IMR-90 (cell line): ENCODE results near the gene SVIL. TPM values are rescaled to one million over a fixed set of nuclear protein-coding genes. Genes with fewer than 3 reads are reported as not detected.
A peak's percentile ranks its signal among the peaks of the same experiment; 100 is the strongest.

Experiments used
- ATAC-seq: fragments of 200-7000 bp; cut with Tn5 transposase; 2 replicates; pipeline ENCODE4 v1.9.1; 2020; ENCODE audit warnings: low read depth, mild to moderate bottlenecking, moderate library complexity
- BruUV-seq: library from RNA; stranded (reverse); fragments of 400-500 nt; replicated peaks from 2 replicates; lab custom pipeline; 2021; lab: Mats Ljungman, UMichigan
- CTCF ChIA-PET: fragments of 300-600 bp; formaldehyde crosslinking; extraction: SDS; loops from one replicate; lab custom pipeline; 2021; ENCODE audit warnings: antibody characterized with exemption; lab: Yijun Ruan, JAX
- POLR2A ChIA-PET: fragments of 300-600 bp; sonication (Branson Sonifier 250); formaldehyde crosslinking; loops from one replicate; lab custom pipeline; 2022; ENCODE audit warnings: antibody characterized with exemption; ENCODE audit not compliant: unreplicated experiment; lab: Charles Lee
- DNase-seq: peaks from one replicate; pipeline ENCODE4 v3.0.0; 2013
- H2AFZ ChIP-seq: replicated peaks from 2 replicates; pipeline ENCODE3; 2013; ENCODE audit warnings: low read length, mild to moderate bottlenecking; ENCODE audit not compliant: poor library complexity
- H2AK5ac ChIP-seq: 2 replicates; pipeline ENCODE4 v1.6.1; 2013; ENCODE audit warnings: low read depth, low read length, inconsistent platforms
- H2AK9ac ChIP-seq: replicated peaks from 2 replicates; pipeline ENCODE3; 2013; ENCODE audit warnings: mild to moderate bottlenecking, low read depth, low read length, moderate library complexity; ENCODE audit not compliant: poor library complexity
- H2BK120ac ChIP-seq: 2 replicates; pipeline ENCODE4 v1.6.1; 2013; ENCODE audit warnings: low read depth, low read length, inconsistent platforms
- H2BK15ac ChIP-seq: 3 replicates; pipeline ENCODE4 v1.6.1; 2013; ENCODE audit warnings: low read depth, low read length, inconsistent platforms
- H2BK20ac ChIP-seq: 2 replicates; pipeline ENCODE4 v1.6.1; 2013; ENCODE audit warnings: low read depth, mild to moderate bottlenecking, inconsistent platforms, low read length, moderate library complexity
- H2BK5ac ChIP-seq: 2 replicates; pipeline ENCODE4 v1.6.1; 2013; ENCODE audit warnings: mild to moderate bottlenecking, low read depth, low read length, inconsistent platforms; ENCODE audit not compliant: poor library complexity, severe bottlenecking
- H3K14ac ChIP-seq: replicated peaks from 2 replicates; pipeline ENCODE4 v1.6.1; 2013; ENCODE audit warnings: low read depth, low read length, inconsistent platforms
- H3K18ac ChIP-seq: 2 replicates; pipeline ENCODE4 v1.6.1; 2013; ENCODE audit warnings: low read depth, low read length, control low read depth
- H3K23ac ChIP-seq: 2 replicates; pipeline ENCODE4 v1.6.1; 2013; ENCODE audit warnings: low read depth, low read length, inconsistent platforms
- H3K27ac ChIP-seq: 2 replicates; pipeline ENCODE4 v1.5.1; 2013; ENCODE audit warnings: mild to moderate bottlenecking, control low read depth, low read length; ENCODE audit not compliant: insufficient read depth
- H3K27me3 ChIP-seq: 2 replicates; pipeline ENCODE4 v1.6.1; 2013; ENCODE audit warnings: low read length; ENCODE audit not compliant: control insufficient read depth, insufficient read depth
- H3K36me3 ChIP-seq: 2 replicates; pipeline ENCODE4 v1.6.1; 2013; ENCODE audit warnings: low read length, mixed read lengths; ENCODE audit not compliant: control insufficient read depth, insufficient read depth
- H3K4ac ChIP-seq: 2 replicates; pipeline ENCODE4 v1.6.1; 2013; ENCODE audit warnings: low read depth, low read length, inconsistent platforms
- H3K4me1 ChIP-seq: 2 replicates; pipeline ENCODE4 v1.6.1; 2013; ENCODE audit warnings: low read length, mixed read lengths; ENCODE audit not compliant: control insufficient read depth, insufficient read depth
- H3K4me2 ChIP-seq: 2 replicates; pipeline ENCODE4 v1.6.1; 2013; ENCODE audit warnings: low read depth, mild to moderate bottlenecking, control low read depth, low read length, moderate library complexity
- H3K4me3 ChIP-seq: 2 replicates; pipeline ENCODE4 v1.5.1; 2013; ENCODE audit warnings: low read depth, mild to moderate bottlenecking, control low read depth, low read length, moderate library complexity; ENCODE audit not compliant: insufficient read depth
- H3K56ac ChIP-seq: 2 replicates; pipeline ENCODE4 v1.6.1; 2013; ENCODE audit warnings: low read length, inconsistent platforms; ENCODE audit not compliant: insufficient read depth; ENCODE audit errors: extremely low read depth
- H3K79me1 ChIP-seq, 2 experiments: 2 replicates each; pipeline ENCODE4 v1.6.1; 2013; ENCODE audit warnings: low read length in 2 of 2, inconsistent platforms in 1 of 2, low read depth in 1 of 2
- H3K9ac ChIP-seq: 2 replicates; pipeline ENCODE4 v1.6.1; 2013; ENCODE audit warnings: low read depth, low read length, control low read depth
- H3K9me1 ChIP-seq: 2 replicates; pipeline ENCODE4 v1.6.1; 2013; ENCODE audit warnings: low read length, inconsistent platforms; ENCODE audit not compliant: insufficient read depth
- H3K9me3 ChIP-seq: 2 replicates; pipeline ENCODE4 v1.6.1; 2013; ENCODE audit warnings: low read length; ENCODE audit not compliant: control insufficient read depth, insufficient read depth
- H4K20me1 ChIP-seq: 2 replicates; pipeline ENCODE4 v1.6.1; 2013; ENCODE audit warnings: low read length, inconsistent platforms; ENCODE audit not compliant: insufficient read depth
- H4K5ac ChIP-seq: 2 replicates; pipeline ENCODE4 v1.6.1; 2013; ENCODE audit warnings: mild to moderate bottlenecking, low read depth, low read length, control low read depth
- H4K8ac ChIP-seq, 2 experiments: 2 replicates each; pipeline ENCODE4 v1.6.1; 2013; ENCODE audit warnings: low read depth in 2 of 2, low read length in 2 of 2, control low read depth in 1 of 2, inconsistent platforms in 1 of 2
- H4K91ac ChIP-seq: 2 replicates; pipeline ENCODE4 v1.6.1; 2013; ENCODE audit warnings: low read depth, low read length, inconsistent platforms; ENCODE audit not compliant: insufficient read depth
- MAFK ChIP-seq: IDR thresholded peaks from 2 replicates; pipeline ENCODE4 v1.6.1; 2012; ENCODE audit warnings: low read depth, low read length, improper control_type of control experiment
- WGBS, 2 experiments: methylation state at CpG; one replicate each; pipeline versions ENCODE4 v1.1.5 to v1.1.7; 2013; ENCODE audit warnings: missing lambda C conversion rate in 2 of 2; ENCODE audit not compliant: insufficient read length in 1 of 2; ENCODE audit errors: extremely low coverage in 2 of 2; 5-methylcytosine and 5-hydroxymethylcytosine counted together
- dilution Hi-C: fragments of 300-500 bp; cut with HindIII; formaldehyde crosslinking; loops from one replicate; pipeline ENCODE4 v1.14.3; 2018; ENCODE audit warnings: low sequenced_read_pairs; ENCODE audit not compliant: unreplicated experiment
- in situ Hi-C: fragments of 300-500 bp; cut with MboI; formaldehyde crosslinking; loops from 3 replicates; pipeline ENCODE4 v1.14.3; 2019; ENCODE audit warnings: low sequenced_read_pairs, inconsistent platforms, mixed read lengths
- intact Hi-C: fragments of 100-400 bp; cut with micrococcal nuclease; formaldehyde crosslinking; loops from 2 replicates; pipeline ENCODE4 v1.10.0; 2022
- polyA plus RNA-seq, 3 experiments: library from polyadenylated mRNA; depleted of rRNA; stranded (reverse); fragments of >200 nt; gene quantifications; 2 replicates each; pipeline ENCODE4 v1.2.3, GENCODE V29; 2012; ENCODE audit warnings: low replicate concordance in 1 of 3
- total RNA-seq: library from RNA; depleted of rRNA; stranded (reverse); fragments of >200 nt; gene quantifications from 2 replicates; pipeline ENCODE4 v1.2.3, GENCODE V29; 2012
- TF ChIP-seq, protein P1 (sequence below): fragments of 150-350 bp; IDR thresholded peaks from 2 replicates; pipeline ENCODE4 v1.6.1; 2017; ENCODE audit warnings: mild to moderate bottlenecking, antibody characterized with exemption, low read length, low read depth

Gene SVIL
- total and polyA plus RNA-seq, 2 of the 4 experiments (the other 2 are of a cell fraction), result 11.5 to 11.6 TPM

DNA sequence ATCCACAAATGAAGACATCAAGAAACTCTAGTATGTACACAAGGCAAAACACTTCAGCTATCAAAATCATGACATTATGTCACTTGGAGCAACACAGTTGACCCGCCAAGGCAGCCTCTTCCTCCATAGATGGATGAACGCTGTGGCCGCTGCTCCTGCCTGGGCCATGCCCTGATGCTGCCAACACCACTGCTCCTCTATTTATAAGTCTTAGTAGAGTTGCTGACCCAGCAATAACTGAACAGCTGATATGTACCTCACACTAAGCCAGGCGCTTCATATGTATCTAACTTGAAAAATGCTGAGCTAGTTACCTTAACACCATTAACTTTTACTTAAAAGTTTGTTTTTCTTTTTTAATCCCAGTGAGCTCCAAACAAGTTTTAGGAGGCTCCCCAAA lies 214.0 kb downstream of the SVIL start:
- peaks cover 29% of the 10 kb centered on the region for H3K36me3 ChIP-seq
- H3K56ac ChIP-seq, result no peak overlapping the region
- H3K27me3 ChIP-seq, result no peaks in the 10 kb centered on the region
- H3K18ac ChIP-seq, result no peak overlapping the region
- intact Hi-C loops (no loop called here), dilution Hi-C loops (no loop called here), in situ Hi-C loops (no loop called here)
- TF ChIP-seq, protein P1, sequence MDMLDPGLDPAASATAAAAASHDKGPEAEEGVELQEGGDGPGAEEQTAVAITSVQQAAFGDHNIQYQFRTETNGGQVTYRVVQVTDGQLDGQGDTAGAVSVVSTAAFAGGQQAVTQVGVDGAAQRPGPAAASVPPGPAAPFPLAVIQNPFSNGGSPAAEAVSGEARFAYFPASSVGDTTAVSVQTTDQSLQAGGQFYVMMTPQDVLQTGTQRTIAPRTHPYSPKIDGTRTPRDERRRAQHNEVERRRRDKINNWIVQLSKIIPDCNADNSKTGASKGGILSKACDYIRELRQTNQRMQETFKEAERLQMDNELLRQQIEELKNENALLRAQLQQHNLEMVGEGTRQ, result no peak
- TF ChIP-seq MAFK, result peak; percentile 75
- no peaks in the 10 kb centered on the region for H3K9me3 ChIP-seq
- no peak overlapping the region for H2AFZ ChIP-seq
- no peak overlapping the region for H2AK5ac ChIP-seq
- H4K91ac ChIP-seq, result no peak overlapping the region
- ATAC-seq, result no peak
- no peak overlapping the region for H4K5ac ChIP-seq
- H3K79me1 ChIP-seq, result peaks cover 26 to 64% of the 10 kb centered on the region in 2 experiments
- no peak overlapping the region for H4K8ac ChIP-seq
- H3K4me2 ChIP-seq, result no peak overlapping the region
- H2BK20ac ChIP-seq, result no peak overlapping the region
- no peak overlapping the region for H3K27ac ChIP-seq
- peaks cover 15% of the 10 kb centered on the region; the same call in 1 of the 2 replicates for H3K9me1 ChIP-seq
- POLR2A ChIA-PET, result no interaction called here
- no peaks in the 10 kb centered on the region for H3K4me1 ChIP-seq
- H3K4ac ChIP-seq, result no peak overlapping the region
- no peak for DNase-seq
- no peak overlapping the region for H2BK120ac ChIP-seq
- no TSS peak for BruUV-seq
- no peak overlapping the region for H3K4me3 ChIP-seq
- CTCF ChIA-PET, result interaction anchor here (0.7 to 1.2 kb wide), 2 partner anchors 9 to 11 kb away, joined by 4 read pairs; no protein-coding TSS in a partner anchor
- peaks cover 41% of the 10 kb centered on the region for H4K20me1 ChIP-seq
- no peak overlapping the region for H3K9ac ChIP-seq
- H3K14ac ChIP-seq, result no peak overlapping the region
- no peak overlapping the region for H2BK15ac ChIP-seq
- no peak overlapping the region for H3K23ac ChIP-seq
- H2AK9ac ChIP-seq, result no peak overlapping the region
- no peak overlapping the region for H2BK5ac ChIP-seq
- WGBS, 2 experiments, result no CpG with 5 or more reads among the region's 4 CpGs
